Esophagus squamous epithelium (tissue), 4 donors: ENCODE measurements around the gene MMP24.

Experiments
- POLR2A ChIP-seq, 4 donors: fragments of 450-650 bp; IDR thresholded peaks; one replicate each; pipeline ENCODE4 v1.6.1; 2017; ENCODE audit warnings: antibody characterized with exemption in 4 of 4, mild to moderate bottlenecking in 4 of 4, moderate library complexity in 3 of 4
- TF ChIP-seq, protein P1 (sequence below), 6 experiments: fragments of 450-650 bp in 4 of 6; fragments of 200-600 bp in 2 of 6; sonication (generic) in 2 of 6; IDR thresholded peaks; one replicate each; pipeline ENCODE4 v1.5.1; 2016 to 2019; ENCODE audit warnings: antibody characterized with exemption in 6 of 6, mild to moderate bottlenecking in 4 of 6, moderate library complexity in 4 of 6

DNA sequence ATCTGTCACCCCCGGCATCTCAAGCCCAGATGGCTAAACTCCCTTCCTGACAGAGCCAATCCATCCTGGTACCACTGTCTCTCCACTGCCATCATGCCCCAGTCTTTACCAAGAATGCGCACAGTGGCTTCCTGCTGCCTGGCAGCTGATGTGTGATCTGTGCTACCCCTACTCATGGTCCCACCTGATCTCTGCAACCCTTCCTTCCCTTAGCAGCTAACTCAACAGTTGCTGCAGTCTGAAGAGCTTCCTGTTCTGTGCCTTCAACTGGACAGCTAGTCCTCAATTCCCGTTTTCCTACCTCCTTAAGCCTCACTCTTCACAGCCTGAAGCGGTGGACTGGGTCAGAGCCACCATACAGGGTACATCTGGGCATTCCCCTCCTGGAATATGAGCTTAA lies 73.3 kb downstream of the MMP24 start:
- TF ChIP-seq POLR2A (IDR thresholded peaks at IDR 0.05): no peak
- TF ChIP-seq, protein P1, sequence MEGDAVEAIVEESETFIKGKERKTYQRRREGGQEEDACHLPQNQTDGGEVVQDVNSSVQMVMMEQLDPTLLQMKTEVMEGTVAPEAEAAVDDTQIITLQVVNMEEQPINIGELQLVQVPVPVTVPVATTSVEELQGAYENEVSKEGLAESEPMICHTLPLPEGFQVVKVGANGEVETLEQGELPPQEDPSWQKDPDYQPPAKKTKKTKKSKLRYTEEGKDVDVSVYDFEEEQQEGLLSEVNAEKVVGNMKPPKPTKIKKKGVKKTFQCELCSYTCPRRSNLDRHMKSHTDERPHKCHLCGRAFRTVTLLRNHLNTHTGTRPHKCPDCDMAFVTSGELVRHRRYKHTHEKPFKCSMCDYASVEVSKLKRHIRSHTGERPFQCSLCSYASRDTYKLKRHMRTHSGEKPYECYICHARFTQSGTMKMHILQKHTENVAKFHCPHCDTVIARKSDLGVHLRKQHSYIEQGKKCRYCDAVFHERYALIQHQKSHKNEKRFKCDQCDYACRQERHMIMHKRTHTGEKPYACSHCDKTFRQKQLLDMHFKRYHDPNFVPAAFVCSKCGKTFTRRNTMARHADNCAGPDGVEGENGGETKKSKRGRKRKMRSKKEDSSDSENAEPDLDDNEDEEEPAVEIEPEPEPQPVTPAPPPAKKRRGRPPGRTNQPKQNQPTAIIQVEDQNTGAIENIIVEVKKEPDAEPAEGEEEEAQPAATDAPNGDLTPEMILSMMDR (IDR thresholded peaks at IDR 0.05): no peak
